GM08714 (cell line): ENCODE results near the gene KLHDC8B.

Experiments
- H3K4me3 ChIP-seq: fragments of 200-500 bp; sonication (Bioruptor generic); 2 replicates; pipeline ENCODE4 v1.5.1; 2014; ENCODE audit warnings: mild to moderate bottlenecking, low read length, inconsistent platforms
- ZNF274 ChIP-seq: IDR thresholded peaks from 2 replicates; pipeline ENCODE4 v1.6.1; 2012; ENCODE audit warnings: mild to moderate bottlenecking, low read depth, low read length

Gene KLHDC8B

GRCh38 chr3:49140080-49140479 lies 31.3 kb upstream of the KLHDC8B start:
- no peak overlapping the region for H3K4me3 ChIP-seq
- no peak for TF ChIP-seq ZNF274

GRCh38 chr3:49148159-49148558 lies 23.2 kb upstream of the KLHDC8B start:
- TF ChIP-seq ZNF274, result no peak
- no peak overlapping the region for H3K4me3 ChIP-seq

- no peak for TF ChIP-seq ZNF274
- H3K4me3 ChIP-seq, result no peak overlapping the region
These were observed 19.8 kb upstream of the KLHDC8B start for GRCh38 chr3:49151610-49152009.

GRCh38 chr3:49153349-49153912 lies 18.0 kb upstream of the KLHDC8B start:
- no peak overlapping the region for H3K4me3 ChIP-seq
- no peak for TF ChIP-seq ZNF274

- TF ChIP-seq ZNF274, result no peak
- H3K4me3 ChIP-seq, result no peak overlapping the region
These were observed 14.1 kb upstream of the KLHDC8B start for GRCh38 chr3:49157289-49157688.

GRCh38 chr3:49158103-49158709 lies 13.2 kb upstream of the KLHDC8B start:
- no peak overlapping the region for H3K4me3 ChIP-seq
- no peak for TF ChIP-seq ZNF274

- TF ChIP-seq ZNF274, result no peak
- no peak overlapping the region for H3K4me3 ChIP-seq
These were observed 12.6 kb upstream of the KLHDC8B start for GRCh38 chr3:49158792-49159191.

- TF ChIP-seq ZNF274, result no peak
- H3K4me3 ChIP-seq, result no peak overlapping the region
These were observed 10.2 kb upstream of the KLHDC8B start for GRCh38 chr3:49161197-49161596.

GRCh38 chr3:49161808-49162530 lies 9.4 kb upstream of the KLHDC8B start:
- TF ChIP-seq ZNF274, result no peak

GRCh38 chr3:49162751-49163419 lies 8.5 kb upstream of the KLHDC8B start:
- H3K4me3 ChIP-seq, result no peak overlapping the region
- TF ChIP-seq ZNF274, result no peak

More at GRCh38 chr3:49161808-49162530, 9.4 kb upstream of the KLHDC8B start:
- no peak overlapping the region for H3K4me3 ChIP-seq

GRCh38 chr3:49163609-49164008 lies 7.8 kb upstream of the KLHDC8B start:
- no peak overlapping the region for H3K4me3 ChIP-seq
- no peak for TF ChIP-seq ZNF274

GRCh38 chr3:49164983-49165720 lies 6.2 kb upstream of the KLHDC8B start:
- H3K4me3 ChIP-seq, result peak overlapping the region; percentile 82
- no peak for TF ChIP-seq ZNF274

GRCh38 chr3:49165771-49166751 lies 5.3 kb upstream of the KLHDC8B start, which contains the start of gene CCDC71:
Gene CCDC71, minus strand, starts transcription at chr3:49166331. Its CDS starts 2,123 bp downstream, at chr3:49164208.
- peak within 1 kb of the TSS; percentile 82 for H3K4me3 ChIP-seq
- TF ChIP-seq ZNF274, result no peak
